GM23248 (cell line): ENCODE data around the gene KBTBD8. TPM values are rescaled to one million over a fixed set of nuclear protein-coding genes. Genes with fewer than 3 reads are reported as not detected.

Experiments
- DNase-seq: peaks from one replicate; pipeline ENCODE4 v3.0.0-alpha.2; 2015
- H2AFZ ChIP-seq: fragments of 200-600 bp; sonication (generic); 2 replicates; pipeline ENCODE4 v1.6.1; 2016; ENCODE audit warnings: antibody characterized with exemption
- H3F3A ChIP-seq: fragments of 200-600 bp; sonication (generic); 2 replicates; pipeline ENCODE4 v1.6.1; 2016; ENCODE audit warnings: mild to moderate bottlenecking, antibody characterized with exemption, mixed run types; ENCODE audit not compliant: insufficient read depth
- H3K27ac ChIP-seq: fragments of 200-600 bp; sonication (generic); 2 replicates; pipeline ENCODE4 v1.5.1; 2016; ENCODE audit warnings: mild to moderate bottlenecking
- H3K27me3 ChIP-seq: fragments of 200-600 bp; sonication (generic); replicated peaks from 2 replicates; pipeline ENCODE4 v1.6.1; 2016; ENCODE audit warnings: mild to moderate bottlenecking; ENCODE audit not compliant: insufficient read depth
- H3K36me3 ChIP-seq: fragments of 200-600 bp; sonication (generic); 2 replicates; pipeline ENCODE4 v1.6.1; 2016; ENCODE audit warnings: low read depth, mild to moderate bottlenecking
- H3K4me1 ChIP-seq: fragments of 200-600 bp; sonication (generic); 2 replicates; pipeline ENCODE4 v1.6.1; 2016; ENCODE audit warnings: mild to moderate bottlenecking; ENCODE audit not compliant: insufficient read depth
- H3K4me2 ChIP-seq: fragments of 200-600 bp; sonication (generic); one replicate; pipeline ENCODE4 v1.6.1; 2016; ENCODE audit warnings: mild to moderate bottlenecking; ENCODE audit not compliant: unreplicated experiment
- H3K4me3 ChIP-seq: fragments of 200-600 bp; sonication (generic); 2 replicates; pipeline ENCODE4 v1.5.1; 2016; ENCODE audit warnings: mild to moderate bottlenecking
- H3K79me2 ChIP-seq: fragments of 200-600 bp; sonication (generic); 2 replicates; pipeline ENCODE4 v1.6.1; 2016; ENCODE audit warnings: mild to moderate bottlenecking; ENCODE audit not compliant: insufficient read depth
- H3K9ac ChIP-seq: fragments of 200-600 bp; sonication (generic); 2 replicates; pipeline ENCODE4 v1.6.1; 2016; ENCODE audit warnings: mild to moderate bottlenecking
- H3K9me2 ChIP-seq: fragments of 200-600 bp; sonication (generic); 2 replicates; pipeline ENCODE4 v1.6.1; 2016; ENCODE audit warnings: mixed run types, mild to moderate bottlenecking, moderate library complexity; ENCODE audit not compliant: insufficient read depth
- H3K9me3 ChIP-seq: fragments of 200-600 bp; sonication (generic); one replicate; pipeline ENCODE4 v1.6.1; 2017; ENCODE audit warnings: low read depth
- H4K20me1 ChIP-seq: fragments of 200-600 bp; sonication (generic); 2 replicates; pipeline ENCODE4 v1.6.0; 2016; ENCODE audit not compliant: insufficient read depth
- EZH2 ChIP-seq: fragments of 200-600 bp; sonication (generic); IDR thresholded peaks from 2 replicates; pipeline ENCODE4 v1.6.1; 2018; ENCODE audit warnings: antibody characterized with exemption, mild to moderate bottlenecking; ENCODE audit not compliant: insufficient read depth, poor library complexity, severe bottlenecking
- EZH2phosphoT487 ChIP-seq: fragments of 200-600 bp; sonication (generic); IDR thresholded peaks from 2 replicates; pipeline ENCODE4 v1.6.1; 2018; ENCODE audit warnings: antibody characterized with exemption, moderate library complexity, mild to moderate bottlenecking, low read depth; ENCODE audit not compliant: insufficient read depth
- WGBS, 2 experiments: methylation state at CpG; one replicate each; pipeline ENCODE4 v1.1.6; 2015 to 2017; ENCODE audit warnings: low lambda C conversion rate in 2 of 2, low coverage in 1 of 2; ENCODE audit errors: missing lambda C conversion rate in 2 of 2; 5-methylcytosine and 5-hydroxymethylcytosine counted together
- in situ Hi-C: fragments of 300-500 bp; cut with MboI; formaldehyde crosslinking; loops from 2 replicates; pipeline ENCODE4 v1.15.0; 2020
- polyA plus RNA-seq: library from polyadenylated mRNA; unstranded; fragments of >200 nt; fragmentation: Nextera tagmentation; extraction: Ambion mirVana; gene quantifications from 2 replicates; pipeline ENCODE4 v1.2.1, GENCODE V29; 2016
- total RNA-seq: library from RNA; depleted of rRNA; stranded (reverse); fragments of >200 nt; shearing (Covaris generic); gene quantifications from 2 replicates; pipeline ENCODE4 v1.2.3, GENCODE V29; 2014

The KBTBD8 gene
- total and polyA plus RNA-seq, 2 experiments from 2014 or later, result 0.26 to 0.86 TPM

GRCh38 chr3:67047051-67047450 lies 48.9 kb downstream of the KBTBD8 start:
- H3K9me3 ChIP-seq, result no peaks in the 10 kb centered on the region
- no peak overlapping the region for H2AFZ ChIP-seq
- in situ Hi-C loops, result no loop called here
- no peak overlapping the region for H3K9ac ChIP-seq
- TF ChIP-seq EZH2, result no peak
- WGBS, 2 experiments, result 32 to 34% methylated on average over 2 of the region's 2 CpGs
- no peak overlapping the region for H3K4me2 ChIP-seq
- no peak for DNase-seq
- no peak overlapping the region for H3K27ac ChIP-seq
- no peaks in the 10 kb centered on the region for H3K36me3 ChIP-seq
- no peaks in the 10 kb centered on the region for H3K27me3 ChIP-seq
- no peaks in the 10 kb centered on the region for H4K20me1 ChIP-seq
- 0 out of 2 replicates have a peak, but pooled peaks cover 9% of the 10 kb centered on the region for H3K4me1 ChIP-seq
- no peaks in the 10 kb centered on the region for H3K79me2 ChIP-seq
- H3F3A ChIP-seq, result no peaks in the 10 kb centered on the region
- no peak overlapping the region for H3K4me3 ChIP-seq
- H3K9me2 ChIP-seq, result no peaks in the 10 kb centered on the region

GRCh38 chr3:67048067-67048714 lies 50.1 kb downstream of the KBTBD8 start:
- Histone ChIP-seq H3K4me2 (no peak overlapping the region), H3K27ac (no peak overlapping the region), H3K4me3 (no peak overlapping the region), H2AFZ (no peak overlapping the region), H3K79me2 (no peaks in the 10 kb centered on the region), H3F3A (no peaks in the 10 kb centered on the region), H3K9me3 (no peaks in the 10 kb centered on the region), H3K4me1 (0 out of 2 replicates have a peak, but pooled peaks cover 9% of the 10 kb centered on the region), H4K20me1 (no peaks in the 10 kb centered on the region), H3K9ac (no peak overlapping the region), H3K27me3 (no peaks in the 10 kb centered on the region), H3K36me3 (no peaks in the 10 kb centered on the region), H3K9me2 (no peaks in the 10 kb centered on the region)
- no peak for TF ChIP-seq EZH2
- TF ChIP-seq EZH2phosphoT487, result no peak
- in situ Hi-C loops, result no loop called here
- 43 to 50% methylated on average over 2 of the region's 2 CpGs for WGBS, 2 experiments
- no peak for DNase-seq

- no peaks in the 10 kb centered on the region for H4K20me1 ChIP-seq
- H3K9me3 ChIP-seq, result no peaks in the 10 kb centered on the region
- DNase-seq, result no peak
- WGBS, 2 experiments, result 76 to 83% methylated on average over 3 of the region's 3 CpGs
- no peak overlapping the region for H2AFZ ChIP-seq
- in situ Hi-C loops, result no loop called here
- H3K9me2 ChIP-seq, result no peaks in the 10 kb centered on the region
- 0 out of 2 replicates have a peak, but pooled peaks cover 9% of the 10 kb centered on the region for H3K4me1 ChIP-seq
- no peaks in the 10 kb centered on the region for H3K79me2 ChIP-seq
- H3K27me3 ChIP-seq, result no peaks in the 10 kb centered on the region
- TF ChIP-seq EZH2 (no peak), EZH2phosphoT487 (no peak)
- H3K27ac ChIP-seq, result no peak overlapping the region
- no peak overlapping the region for H3K4me3 ChIP-seq
- no peak overlapping the region for H3K9ac ChIP-seq
- no peak overlapping the region for H3K4me2 ChIP-seq
- H3F3A ChIP-seq, result no peaks in the 10 kb centered on the region
- H3K36me3 ChIP-seq, result no peaks in the 10 kb centered on the region
These were observed 50.6 kb downstream of the KBTBD8 start for GRCh38 chr3:67048715-67049074.

- Histone ChIP-seq H3K9ac (no peak overlapping the region), H2AFZ (no peak overlapping the region), H3K9me3 (no peaks in the 10 kb centered on the region), H3K4me3 (no peak overlapping the region), H3K36me3 (no peaks in the 10 kb centered on the region), H3K27ac (no peak overlapping the region), H3K9me2 (no peaks in the 10 kb centered on the region), H3K4me1 (no peaks in the 10 kb centered on the region), H3K27me3 (no peaks in the 10 kb centered on the region), H3F3A (no peaks in the 10 kb centered on the region), H4K20me1 (no peaks in the 10 kb centered on the region), H3K4me2 (no peak overlapping the region), H3K79me2 (no peaks in the 10 kb centered on the region)
- 58 to 62% methylated on average over 2 of the region's 2 CpGs for WGBS, 2 experiments
- no peak for DNase-seq
- in situ Hi-C loops, result no loop called here
- TF ChIP-seq EZH2 (no peak), EZH2phosphoT487 (no peak)
These were observed 61.3 kb downstream of the KBTBD8 start for GRCh38 chr3:67059443-67059842.
